Right lobe of liver (tissue), 4 donors: ENCODE data around the gene MBOAT2.

Experiments used
- POLR2A ChIP-seq: fragments of 450-650 bp; IDR thresholded peaks from one replicate; pipeline ENCODE4 v1.6.1; 2017; ENCODE audit warnings: antibody characterized with exemption, mild to moderate bottlenecking
- TF ChIP-seq, protein P1 (sequence below), 4 donors: fragments of 200-600 bp in 3 of 4; fragments of 450-650 bp in 1 of 4; IDR thresholded peaks; one replicate each; pipeline versions ENCODE4 v1.5.1 to v1.8.0; 2016 to 2022; ENCODE audit warnings: antibody characterized with exemption in 4 of 4, mild to moderate bottlenecking in 2 of 4
- donor health status: DM: no; HTN: no; CAD: no.
- donor health status: DM: no; HTN: no; CAD: no.
- donor health status: DM: no; HTN: yes; CAD: no.

GRCh38 chr2:8932702-8933101, 70.8 kb downstream of the MBOAT2 start:
- TF ChIP-seq, protein P1, sequence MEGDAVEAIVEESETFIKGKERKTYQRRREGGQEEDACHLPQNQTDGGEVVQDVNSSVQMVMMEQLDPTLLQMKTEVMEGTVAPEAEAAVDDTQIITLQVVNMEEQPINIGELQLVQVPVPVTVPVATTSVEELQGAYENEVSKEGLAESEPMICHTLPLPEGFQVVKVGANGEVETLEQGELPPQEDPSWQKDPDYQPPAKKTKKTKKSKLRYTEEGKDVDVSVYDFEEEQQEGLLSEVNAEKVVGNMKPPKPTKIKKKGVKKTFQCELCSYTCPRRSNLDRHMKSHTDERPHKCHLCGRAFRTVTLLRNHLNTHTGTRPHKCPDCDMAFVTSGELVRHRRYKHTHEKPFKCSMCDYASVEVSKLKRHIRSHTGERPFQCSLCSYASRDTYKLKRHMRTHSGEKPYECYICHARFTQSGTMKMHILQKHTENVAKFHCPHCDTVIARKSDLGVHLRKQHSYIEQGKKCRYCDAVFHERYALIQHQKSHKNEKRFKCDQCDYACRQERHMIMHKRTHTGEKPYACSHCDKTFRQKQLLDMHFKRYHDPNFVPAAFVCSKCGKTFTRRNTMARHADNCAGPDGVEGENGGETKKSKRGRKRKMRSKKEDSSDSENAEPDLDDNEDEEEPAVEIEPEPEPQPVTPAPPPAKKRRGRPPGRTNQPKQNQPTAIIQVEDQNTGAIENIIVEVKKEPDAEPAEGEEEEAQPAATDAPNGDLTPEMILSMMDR (IDR thresholded peaks at IDR 0.05): no peak
- no peak for TF ChIP-seq POLR2A
